ENCODE results near the gene KLK7. TPM values are rescaled to one million over a fixed set of nuclear protein-coding genes. Genes with fewer than 3 reads are reported as not detected.
"Not testable (repeated sequence)": the region's sequence is repeated elsewhere in the genome, so short reads cannot be mapped to it uniquely, and the experiment has no call there.

KLK7 gene
- total RNA-seq, 1 donor from 2014 or later = not detected

- Mint-ChIP-seq H3K4me1 (ENCODE audit: low read depth) (no peaks in the 10 kb centered on the region), H3K27me3 (ENCODE audit: low read depth) (peaks cover 10% of the 10 kb centered on the region), H3K9me3 (no peaks in the 10 kb centered on the region), H3K27ac (no peak overlapping the region), H3K4me3 (ENCODE audit: low read depth) (no peak overlapping the region), H3K36me3 (ENCODE audit: low read depth) (no peaks in the 10 kb centered on the region)
- intact Hi-C loops (cut with micrococcal nuclease) = no loop called here
- no peak for DNase-seq (ENCODE audit: low spot score)
Observed at GRCh38 chr19:50981587-50982146, 2.0 kb downstream of the KLK7 start.

GRCh38 chr19:50980208-50980607, 3.5 kb downstream of the KLK7 start:
- H3K27me3 Mint-ChIP-seq (ENCODE audit: low read depth) = peaks cover 9% of the 10 kb centered on the region
- intact Hi-C loops (cut with micrococcal nuclease) = no loop called here

GRCh38 chr19:50979758-50980157, 4.0 kb downstream of the KLK7 start:
- H3K4me3 Mint-ChIP-seq (ENCODE audit: low read depth) = no peak overlapping the region
- H3K27me3 Mint-ChIP-seq (ENCODE audit: low read depth) = peaks cover 6% of the 10 kb centered on the region

More at GRCh38 chr19:50980208-50980607, 3.5 kb downstream of the KLK7 start:
- no peaks in the 10 kb centered on the region for H3K4me1 Mint-ChIP-seq (ENCODE audit: low read depth)
- H3K4me3 Mint-ChIP-seq (ENCODE audit: low read depth) = no peak overlapping the region
- no peaks in the 10 kb centered on the region for H3K36me3 Mint-ChIP-seq (ENCODE audit: low read depth)
- H3K9me3 Mint-ChIP-seq = no peaks in the 10 kb centered on the region
- DNase-seq (ENCODE audit: low spot score) = no peak
- no peak overlapping the region for H3K27ac Mint-ChIP-seq

GRCh38 chr19:50978772-50979390, 4.8 kb downstream of the KLK7 start:
- H3K36me3 Mint-ChIP-seq (ENCODE audit: low read depth) = no peaks in the 10 kb centered on the region
- no peaks in the 10 kb centered on the region for H3K9me3 Mint-ChIP-seq
- H3K4me1 Mint-ChIP-seq (ENCODE audit: low read depth) = no peaks in the 10 kb centered on the region
- no peak overlapping the region for H3K27ac Mint-ChIP-seq
- intact Hi-C loops (cut with micrococcal nuclease) = no loop called here
- H3K27me3 Mint-ChIP-seq (ENCODE audit: low read depth) = peaks cover 6% of the 10 kb centered on the region
- no peak overlapping the region for H3K4me3 Mint-ChIP-seq (ENCODE audit: low read depth)
- no peak for DNase-seq (ENCODE audit: low spot score)

More at GRCh38 chr19:50979758-50980157, 4.0 kb downstream of the KLK7 start:
- intact Hi-C loops (cut with micrococcal nuclease) = no loop called here
- Mint-ChIP-seq H3K9me3 (no peaks in the 10 kb centered on the region), H3K36me3 (ENCODE audit: low read depth) (no peaks in the 10 kb centered on the region), H3K27ac (no peak overlapping the region), H3K4me1 (ENCODE audit: low read depth) (no peaks in the 10 kb centered on the region)
- DNase-seq (ENCODE audit: low spot score) = no peak

- no peaks in the 10 kb centered on the region for H3K36me3 Mint-ChIP-seq (ENCODE audit: low read depth)
- DNase-seq (ENCODE audit: low spot score) = no peak
- no peak overlapping the region for H3K27ac Mint-ChIP-seq
- H3K4me3 Mint-ChIP-seq (ENCODE audit: low read depth) = no peak overlapping the region
- intact Hi-C loops (cut with micrococcal nuclease) = no loop called here
- peaks cover 4% of the 10 kb centered on the region for H3K27me3 Mint-ChIP-seq (ENCODE audit: low read depth)
- no peaks in the 10 kb centered on the region for H3K9me3 Mint-ChIP-seq
- H3K4me1 Mint-ChIP-seq (ENCODE audit: low read depth) = no peaks in the 10 kb centered on the region
Observed at GRCh38 chr19:50977626-50978025, 6.1 kb downstream of the KLK7 start.

- no peaks in the 10 kb centered on the region for H3K36me3 Mint-ChIP-seq (ENCODE audit: low read depth)
- no peak for DNase-seq (ENCODE audit: low spot score)
- H3K27ac Mint-ChIP-seq = no peak overlapping the region
- no peaks in the 10 kb centered on the region for H3K4me1 Mint-ChIP-seq (ENCODE audit: low read depth)
- H3K4me3 Mint-ChIP-seq (ENCODE audit: low read depth) = no peak overlapping the region
- no peaks in the 10 kb centered on the region for H3K9me3 Mint-ChIP-seq
- intact Hi-C loops (cut with micrococcal nuclease) = no loop called here
- H3K27me3 Mint-ChIP-seq (ENCODE audit: low read depth) = peaks cover 1% of the 10 kb centered on the region
Observed at GRCh38 chr19:50975766-50976165, 8.0 kb downstream of the KLK7 start.

GRCh38 chr19:50974702-50975556, 8.8 kb downstream of the KLK7 start:
- Mint-ChIP-seq H3K36me3 (ENCODE audit: low read depth) (no peaks in the 10 kb centered on the region), H3K27ac (no peak overlapping the region), H3K27me3 (ENCODE audit: low read depth) (peaks cover 6% of the 10 kb centered on the region), H3K4me1 (ENCODE audit: low read depth) (no peaks in the 10 kb centered on the region), H3K9me3 (no peaks in the 10 kb centered on the region), H3K4me3 (ENCODE audit: low read depth) (no peak overlapping the region)
- intact Hi-C loops (cut with micrococcal nuclease) = no loop called here
- DNase-seq (ENCODE audit: low spot score) = no peak

GRCh38 chr19:50972795-50973376, 10.8 kb downstream of the KLK7 start:
- Mint-ChIP-seq H3K27me3 (ENCODE audit: low read depth) (peaks cover 4% of the 10 kb centered on the region), H3K4me1 (ENCODE audit: low read depth) (no peaks in the 10 kb centered on the region), H3K9me3 (no peaks in the 10 kb centered on the region), H3K4me3 (ENCODE audit: low read depth) (no peak overlapping the region), H3K36me3 (ENCODE audit: low read depth) (no peaks in the 10 kb centered on the region), H3K27ac (no peak overlapping the region)
- no peak for DNase-seq (ENCODE audit: low spot score)
- intact Hi-C loops (cut with micrococcal nuclease) = no loop called here

- H3K36me3 Mint-ChIP-seq (ENCODE audit: low read depth); H3K27me3 Mint-ChIP-seq (ENCODE audit: low read depth); H3K4me1 Mint-ChIP-seq (ENCODE audit: low read depth); intact Hi-C loops (cut with micrococcal nuclease); H3K27ac Mint-ChIP-seq; H3K4me3 Mint-ChIP-seq (ENCODE audit: low read depth); DNase-seq (ENCODE audit: low spot score); H3K9me3 Mint-ChIP-seq: not testable (repeated sequence)
Observed at GRCh38 chr19:50969810-50970209, 13.9 kb downstream of the KLK7 start.

GRCh38 chr19:50969413-50969760, 14.3 kb downstream of the KLK7 start, which contains the start of gene KLK6:
Gene KLK6 (minus strand): TSS chr19:50969591. CDS start chr19:50968104, 1,487 bp downstream.
- no peak for DNase-seq (ENCODE audit: low spot score)
- no peak within 1 kb of the TSS for H3K27ac Mint-ChIP-seq
- H3K27me3 Mint-ChIP-seq (ENCODE audit: low read depth) = peaks cover 4% of the 10 kb centered on the region
- H3K36me3 Mint-ChIP-seq (ENCODE audit: low read depth) = no peaks in the 10 kb centered on the region
- intact Hi-C loops (cut with micrococcal nuclease) = no loop called here
- no peaks in the 10 kb centered on the region for H3K4me1 Mint-ChIP-seq (ENCODE audit: low read depth)
- H3K9me3 Mint-ChIP-seq = no peaks in the 10 kb centered on the region
- H3K4me3 Mint-ChIP-seq (ENCODE audit: low read depth) = no peak within 1 kb of the TSS

GRCh38 chr19:50968716-50969412, 14.9 kb downstream of the KLK7 start:
- Mint-ChIP-seq H3K9me3 (no peaks in the 10 kb centered on the region), H3K36me3 (ENCODE audit: low read depth) (no peaks in the 10 kb centered on the region), H3K27me3 (ENCODE audit: low read depth) (peaks cover 4% of the 10 kb centered on the region), H3K4me1 (ENCODE audit: low read depth) (no peaks in the 10 kb centered on the region), H3K4me3 (ENCODE audit: low read depth) (no peak overlapping the region), H3K27ac (no peak overlapping the region)
- intact Hi-C loops (cut with micrococcal nuclease) = no loop called here
- DNase-seq (ENCODE audit: low spot score) = no peak

GRCh38 chr19:50967929-50968715, 15.6 kb downstream of the KLK7 start:
- no peaks in the 10 kb centered on the region for H3K9me3 Mint-ChIP-seq
- H3K27me3 Mint-ChIP-seq (ENCODE audit: low read depth) = peaks cover 4% of the 10 kb centered on the region
- H3K4me1 Mint-ChIP-seq (ENCODE audit: low read depth) = no peaks in the 10 kb centered on the region
- no peak overlapping the region for H3K27ac Mint-ChIP-seq
- intact Hi-C loops (cut with micrococcal nuclease) = no loop called here
- H3K4me3 Mint-ChIP-seq (ENCODE audit: low read depth) = no peak overlapping the region
- no peaks in the 10 kb centered on the region for H3K36me3 Mint-ChIP-seq (ENCODE audit: low read depth)
- DNase-seq (ENCODE audit: low spot score) = no peak
